K562 (cell line): ENCODE results near the gene TBL2. TPM values are rescaled to one million over a fixed set of nuclear protein-coding genes. Genes with fewer than 3 reads are reported as not detected.

Experiments used
- CBX1 ChIP-seq: sonication (generic); IDR thresholded peaks from 2 replicates; pipeline ENCODE4 v1.6.1; 2016; ENCODE audit warnings: antibody characterized with exemption, low read depth, mild to moderate bottlenecking
- LARP7 ChIP-seq: fragments of 450-650 bp; IDR thresholded peaks from 2 replicates; pipeline ENCODE4 v1.6.1; 2016
- MEF2A ChIP-seq: IDR thresholded peaks from 2 replicates; pipeline ENCODE4 v1.6.1; 2011; ENCODE audit warnings: low read depth, mild to moderate bottlenecking, low read length, moderate library complexity; ENCODE audit not compliant: control insufficient read depth
- NCOA4 ChIP-seq: fragments of 450-650 bp; IDR thresholded peaks from 2 replicates; pipeline ENCODE4 v1.6.1; 2018; ENCODE audit warnings: mild to moderate bottlenecking; ENCODE audit not compliant: partially characterized antibody
- SREBF2 ChIP-seq: sonication (generic); formaldehyde crosslinking; IDR thresholded peaks from 2 replicates; pipeline ENCODE4 v1.4.0; 2020; ENCODE audit warnings: mild to moderate bottlenecking, missing genetic modification reagents
- STAT6 ChIP-seq: sonication (generic); formaldehyde crosslinking; IDR thresholded peaks from 2 replicates; pipeline ENCODE4 v1.8.1; 2023; ENCODE audit warnings: mild to moderate bottlenecking, missing genetic modification reagents
- THAP12 ChIP-seq: fragments of 250-450 bp; sonication (Bioruptor Pico); IDR thresholded peaks from 2 replicates; pipeline ENCODE4 v1.9.0; 2021; ENCODE audit warnings: mild to moderate bottlenecking, inconsistent platforms
- ZBTB2 ChIP-seq: fragments of 450-650 bp; IDR thresholded peaks from 2 replicates; pipeline ENCODE4 v1.6.1; 2016; ENCODE audit warnings: antibody characterized with exemption
- ZBTB26 ChIP-seq: fragments of 450-650 bp; formaldehyde crosslinking; IDR thresholded peaks from 2 replicates; pipeline ENCODE4 v1.4.0; 2022; ENCODE audit warnings: missing genetic modification characterization
- ZNF212 ChIP-seq: fragments of 450-650 bp; formaldehyde crosslinking; IDR thresholded peaks from 2 replicates; pipeline ENCODE4 v1.4.0; 2020; ENCODE audit warnings: mild to moderate bottlenecking
- ZNF224 ChIP-seq: sonication (generic); formaldehyde crosslinking; IDR thresholded peaks from 2 replicates; pipeline ENCODE4 v1.8.0; 2022; ENCODE audit warnings: mild to moderate bottlenecking, missing genetic modification reagents
- ZNF507 ChIP-seq: conservative IDR thresholded peaks from 2 replicates; pipeline ENCODE4 v1.6.1; 2017; ENCODE audit warnings: missing genetic modification characterization, missing compliant biosample characterization
- ZNF512 ChIP-seq: IDR thresholded peaks from 2 replicates; pipeline ENCODE4 v1.6.1; 2016; ENCODE audit warnings: missing genetic modification characterization, missing compliant biosample characterization
- polyA plus RNA-seq, 8 experiments: library from polyadenylated mRNA; depleted of rRNA in 4 of 8; stranded (reverse) in 5 of 8; unstranded in 3 of 8; fragments of >200 nt; fragmentation: Nextera tagmentation in 2 of 8; fragmentation: Illumina TruSeq in 1 of 8; extraction: Ambion mirVana in 2 of 8; extraction: Trizol in 1 of 8; gene quantifications; 2 replicates each; pipeline versions ENCODE4 v1.2.1 to v1.2.3, GENCODE V29; 2011 to 2014; ENCODE audit warnings: inconsistent platforms in 1 of 8, missing spikeins in 1 of 8
- total RNA-seq, 7 experiments: library from RNA; depleted of rRNA in 6 of 7; stranded (reverse); fragments of >200 nt in 6 of 7; fragmentation: Illumina TruSeq in 2 of 7; extraction: Trizol in 2 of 7; gene quantifications; 2 replicates each; pipeline versions ENCODE4 v1.2.1 to v1.2.3, GENCODE V29; 2011 to 2021; ENCODE audit warnings: low replicate concordance in 1 of 7

Gene TBL2
- total and polyA plus RNA-seq, 9 of the 15 experiments (the other 6 are each of a cell fraction or from before 2014, with no cell fraction given), result 2.5 to 123 (median 49.2) TPM

- TF ChIP-seq ZNF507 (tag), result no peak
- TF ChIP-seq NCOA4, result no peak
- no peak for TF ChIP-seq LARP7
- TF ChIP-seq ZBTB26 (CRISPR knock-in tag), result no peak
- no peak for TF ChIP-seq THAP12 (CRISPR knock-in tag)
- TF ChIP-seq STAT6 (CRISPR knock-in tag), result no peak
- no peak for TF ChIP-seq CBX1
- TF ChIP-seq ZNF212 (CRISPR knock-in tag), result no peak
- no peak for TF ChIP-seq ZNF224 (CRISPR knock-in tag)
- TF ChIP-seq ZBTB2, result no peak
- TF ChIP-seq MEF2A, result no peak
- no peak for TF ChIP-seq SREBF2
- TF ChIP-seq ZNF512 (tag), result no peak
These were observed 57.4 kb downstream of the TBL2 start (continued) for GRCh38 chr7:73520673-73521635.
